Measurements from ENCODE around the gene UROC1.

UROC1 gene

DNA sequence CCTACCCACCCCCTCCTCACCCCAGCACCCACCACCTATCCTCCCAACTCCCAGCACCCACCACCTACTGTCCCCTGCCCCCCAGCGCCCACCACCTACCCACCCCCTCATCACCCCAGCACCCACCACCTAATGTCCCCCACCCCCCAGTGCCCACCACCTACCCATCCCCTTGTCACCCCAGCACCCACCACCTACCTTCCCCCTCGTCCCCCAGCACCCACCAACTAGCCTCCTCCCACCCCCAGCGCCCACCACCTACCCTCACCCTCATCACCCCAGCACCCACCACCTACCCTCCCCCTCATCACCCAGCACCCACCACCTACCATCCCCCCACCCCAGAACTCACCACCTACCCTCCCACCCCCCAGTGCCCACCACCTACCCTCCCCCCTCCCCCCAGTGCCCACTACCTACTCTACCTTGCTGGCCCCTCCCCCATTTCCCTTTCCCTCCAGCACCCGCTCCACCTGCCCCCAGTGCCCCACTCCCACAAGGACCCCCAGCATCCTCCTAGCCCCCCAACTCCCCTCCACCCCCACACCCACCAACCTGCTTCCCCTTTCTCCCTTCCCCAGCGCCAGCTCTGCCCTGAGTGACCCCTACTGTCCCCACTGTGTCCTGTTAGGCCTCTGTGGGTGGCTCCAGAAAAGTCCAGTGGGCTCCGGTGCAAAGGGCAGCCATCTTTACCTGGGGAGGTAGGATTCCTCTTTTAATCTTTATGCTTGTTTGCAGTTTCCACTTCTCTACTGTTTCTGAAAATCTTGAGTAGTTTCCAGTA is 1.2 kb downstream of the UROC1 start:
- DNase-seq (ENCODE audit: low spot score), result no peak

DNA sequence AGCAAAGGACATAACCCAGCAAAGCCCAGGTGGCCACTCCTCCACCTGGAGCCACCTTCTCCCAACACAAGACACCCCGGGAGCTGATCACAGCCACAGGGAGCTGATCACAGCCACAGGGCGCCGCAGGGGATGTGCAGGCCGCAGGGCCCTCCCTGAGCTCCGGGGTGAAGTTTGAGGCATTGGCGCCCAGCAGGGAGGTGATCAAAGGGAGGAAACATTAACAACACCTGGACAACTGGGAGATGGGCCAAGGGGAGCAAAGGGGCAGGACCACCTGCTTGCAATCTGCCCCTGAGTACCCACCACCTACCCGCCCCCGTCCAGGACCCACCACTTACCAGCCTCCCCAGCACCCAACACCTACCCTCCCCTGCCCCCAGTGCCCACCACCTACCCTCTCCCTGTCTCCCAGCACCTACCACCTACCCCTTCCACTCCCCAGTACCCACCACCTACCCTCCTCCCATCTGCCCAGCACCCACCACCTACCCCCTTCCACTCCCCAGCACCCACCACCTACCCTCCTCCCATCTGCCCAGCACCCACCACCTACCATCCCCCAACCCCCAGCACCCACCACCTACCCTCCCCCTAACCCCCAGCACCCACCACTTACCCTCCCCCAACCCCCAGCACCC is 2.4 kb downstream of the UROC1 start:
- DNase-seq (ENCODE audit: low spot score), result no peak

DNA sequence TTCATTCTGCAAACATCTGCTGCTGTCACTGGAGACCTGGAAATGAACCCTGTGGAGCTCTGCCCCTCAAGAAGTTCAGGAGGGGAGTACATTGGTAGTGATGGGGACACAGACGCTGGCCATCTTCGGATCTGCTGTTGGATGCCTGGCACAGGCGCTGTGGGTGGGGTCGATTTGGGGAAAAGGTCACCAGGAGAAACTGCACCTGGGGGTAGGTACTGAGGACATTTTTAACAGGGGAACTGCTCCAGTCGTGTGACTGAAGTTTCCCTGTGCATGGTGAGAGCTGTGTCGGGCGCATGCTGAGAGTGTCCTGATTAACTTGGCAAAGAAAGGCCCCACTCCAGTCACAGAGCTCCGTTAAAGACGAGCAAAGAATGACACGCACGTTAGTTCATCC is 3.4 kb downstream of the UROC1 start:
- no peak for DNase-seq (ENCODE audit: low spot score)

DNA sequence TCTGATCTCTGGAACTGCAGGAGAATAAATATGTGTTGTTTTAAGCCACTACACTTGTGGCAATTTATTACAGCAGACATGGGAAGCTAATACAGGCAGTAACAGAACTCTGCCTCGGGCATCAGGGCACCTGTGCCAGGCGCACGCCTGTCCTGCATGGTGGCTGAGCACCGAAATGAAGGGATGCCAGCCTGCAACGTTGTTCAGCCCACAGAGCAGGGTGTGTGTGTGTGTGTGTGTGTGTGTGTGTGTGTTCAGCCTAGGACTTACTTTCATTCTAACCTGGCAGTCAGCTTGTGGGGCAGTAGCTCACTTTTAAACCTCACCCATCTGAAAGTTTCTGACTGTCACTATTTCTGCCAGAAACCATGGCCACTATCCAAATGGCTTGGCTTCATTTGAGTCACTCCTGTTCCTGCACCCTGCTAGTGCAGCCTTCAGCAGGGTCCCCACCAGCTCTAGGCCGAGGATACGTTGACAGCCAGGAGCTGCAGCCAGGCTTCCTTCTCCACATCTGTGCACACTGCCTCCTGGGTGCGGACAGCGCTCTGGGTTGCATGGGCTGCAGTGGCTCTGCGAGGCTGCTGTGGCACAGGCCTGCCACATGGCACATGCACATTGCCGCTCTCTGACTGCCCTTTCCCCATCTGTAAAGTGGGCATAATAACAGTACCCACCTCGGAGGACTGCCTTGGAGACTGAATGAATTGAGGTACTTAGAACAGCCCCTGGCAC is 4.5 kb downstream of the UROC1 start:
- no peak for DNase-seq (ENCODE audit: low spot score)

GRCh38 chr3:126512026-126512425 is 5.5 kb downstream of the UROC1 start:
- DNase-seq (ENCODE audit: low spot score), result no peak

- DNase-seq (ENCODE audit: low spot score), result no peak
Measured at GRCh38 chr3:126511291-126511690, 6.3 kb downstream of the UROC1 start.

DNA sequence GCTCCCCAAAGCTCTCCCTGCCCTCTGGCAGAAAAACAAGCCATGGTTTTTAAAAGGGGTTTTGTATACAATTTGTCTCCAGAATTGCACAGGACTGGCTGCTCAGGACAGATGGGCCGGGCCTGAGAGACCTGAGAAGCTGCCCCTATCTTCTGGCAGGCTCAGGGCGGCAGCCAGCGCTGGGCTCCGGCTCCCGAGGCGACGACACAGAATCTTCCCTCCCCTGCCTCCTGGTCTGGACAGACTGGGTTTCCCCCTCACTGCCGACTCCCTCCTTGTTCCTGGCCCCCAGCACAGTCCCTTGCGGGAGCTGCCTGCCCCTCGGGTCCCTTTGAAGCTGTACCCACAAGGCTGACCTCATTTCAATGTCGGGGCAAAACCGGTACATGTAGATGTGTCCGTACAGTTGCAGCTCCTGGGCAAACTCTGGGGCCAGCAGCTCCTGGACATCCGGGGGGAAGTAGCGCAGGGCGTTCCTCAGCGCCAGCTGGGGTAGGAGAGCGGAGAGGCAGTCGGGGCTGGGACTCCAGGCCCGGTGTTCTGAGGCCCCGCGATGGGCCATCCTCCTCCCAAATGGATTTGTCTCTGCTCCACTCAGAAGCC is 7.2 kb downstream of the UROC1 start:
- DNase-seq (ENCODE audit: low spot score), result no peak

DNA sequence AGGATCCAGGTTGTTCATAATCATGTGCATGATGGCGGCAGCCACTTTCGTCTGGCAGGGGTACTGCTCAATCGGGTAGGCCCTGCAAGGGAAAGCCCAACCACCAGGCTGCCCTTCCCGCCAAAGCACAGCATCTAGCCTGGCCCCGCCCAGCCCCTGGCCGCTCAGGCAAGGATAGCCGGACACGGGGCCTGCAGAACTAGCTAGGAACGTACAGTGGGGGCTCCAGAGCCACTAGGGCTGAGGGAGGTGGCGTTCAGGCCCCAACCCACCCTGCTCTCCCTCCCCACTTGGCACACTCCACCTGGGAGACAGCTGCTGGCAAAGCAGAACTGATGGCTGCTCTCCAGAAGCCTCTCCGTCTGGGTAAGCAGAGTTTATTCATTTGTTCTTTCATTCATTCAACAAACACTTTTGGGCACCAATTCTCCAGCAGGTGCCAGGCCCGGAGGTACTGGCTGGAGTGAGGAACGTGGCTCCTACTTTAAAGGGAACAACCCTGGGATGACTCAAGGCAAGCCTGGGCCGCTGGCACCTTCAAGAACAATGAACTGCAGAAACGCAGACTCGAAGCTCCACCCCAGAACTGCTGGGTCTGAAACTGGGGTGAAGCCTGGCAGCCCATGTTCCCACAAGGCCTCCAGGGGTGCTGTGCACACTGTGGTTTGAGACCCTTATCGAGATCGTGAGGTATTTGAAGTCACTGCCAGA is 7.8 kb downstream of the UROC1 start:
- no peak for DNase-seq (ENCODE audit: low spot score)

DNA sequence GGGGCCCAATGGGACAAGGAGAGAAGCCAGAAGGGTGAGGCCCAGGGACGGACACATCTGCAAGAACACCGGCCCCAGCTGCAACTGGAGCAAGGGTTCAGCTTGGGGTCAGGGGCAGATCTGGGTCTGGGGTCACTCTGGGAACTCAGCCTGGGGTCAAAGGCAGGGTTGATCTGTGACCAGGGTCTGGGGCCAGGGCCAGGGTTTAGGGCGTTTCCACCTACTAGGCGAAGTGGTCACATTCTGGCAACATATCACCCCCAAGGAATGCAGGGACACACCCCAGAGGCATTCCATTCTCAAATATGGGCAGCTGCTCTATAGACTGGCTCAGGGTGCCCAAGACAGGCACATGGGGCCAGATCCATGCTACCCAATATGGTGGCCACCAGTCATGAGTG is 9.0 kb downstream of the UROC1 start:
- no peak for DNase-seq (ENCODE audit: low spot score)

DNA sequence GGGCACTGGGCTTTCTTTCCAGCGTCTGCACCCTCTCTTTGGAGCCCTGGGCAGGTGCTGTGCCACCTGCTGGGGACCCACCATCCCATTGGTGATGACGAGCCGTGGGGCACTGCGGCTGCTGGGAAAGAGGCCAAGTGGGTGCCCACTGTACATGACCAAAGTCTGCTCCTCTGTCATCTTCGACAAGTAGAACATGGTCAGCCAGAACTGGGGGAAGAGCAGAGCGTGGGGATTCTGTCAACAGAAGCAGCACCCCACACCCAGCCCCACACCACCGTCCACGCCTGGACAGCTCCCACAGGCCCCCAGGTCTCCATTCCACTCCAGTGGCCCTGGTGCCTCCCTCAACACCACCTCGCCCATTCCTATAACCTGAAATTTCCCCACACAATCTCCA is 9.7 kb downstream of the UROC1 start:
- DNase-seq (ENCODE audit: low spot score), result no peak

- no peak for DNase-seq (ENCODE audit: low spot score)
Measured at GRCh38 chr3:126503701-126504100, 13.9 kb downstream of the UROC1 start.

GRCh38 chr3:126502656-126503055 is 14.9 kb downstream of the UROC1 start:
- DNase-seq (ENCODE audit: low spot score), result no peak

DNA sequence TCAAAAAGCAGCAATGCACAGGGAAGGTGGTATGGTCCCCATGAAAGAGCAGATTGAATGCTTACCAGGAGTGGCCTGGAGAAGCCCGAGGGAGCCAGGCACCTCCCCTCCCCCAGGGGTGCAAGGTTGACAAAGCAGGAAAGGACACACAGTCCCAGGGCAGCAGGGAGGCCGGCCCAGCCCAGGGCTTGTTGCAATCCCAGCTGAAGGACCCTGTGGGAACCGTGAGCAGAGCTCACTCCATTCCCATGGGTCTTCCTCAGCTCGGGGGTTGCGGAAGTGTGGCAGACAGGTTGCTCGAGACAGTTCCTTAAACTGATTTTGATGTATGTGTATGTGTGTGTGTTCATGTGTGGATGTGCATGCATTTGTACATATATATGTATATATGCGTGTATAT is 15.8 kb downstream of the UROC1 start:
- no peak for DNase-seq (ENCODE audit: low spot score)

GRCh38 chr3:126501054-126501453 is 16.5 kb downstream of the UROC1 start:
- DNase-seq (ENCODE audit: low spot score), result no peak

DNA sequence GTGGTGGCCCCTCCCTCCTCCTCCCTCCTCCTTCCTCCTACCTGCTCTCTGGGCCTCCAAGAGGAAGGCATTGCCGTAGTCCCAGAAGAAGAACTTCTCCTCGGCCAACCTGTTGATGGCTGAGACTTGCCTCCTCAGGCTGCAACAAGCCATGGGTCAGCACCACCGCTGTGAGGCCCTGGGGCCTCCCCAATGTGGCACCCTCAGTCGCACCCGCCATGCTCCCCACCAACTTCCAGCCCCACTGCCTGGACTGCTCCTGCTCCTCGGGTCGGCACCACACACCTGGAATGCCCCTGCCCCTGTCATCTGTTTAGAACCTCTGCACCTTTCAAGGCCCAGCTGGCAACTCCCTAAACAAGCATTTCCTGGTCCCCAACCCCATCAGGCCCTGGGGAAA is 17.6 kb downstream of the UROC1 start:
- no peak for DNase-seq (ENCODE audit: low spot score)

- no peak for DNase-seq (ENCODE audit: low spot score)
Measured at GRCh38 chr3:126499401-126499800, 18.2 kb downstream of the UROC1 start.

- no peak for DNase-seq (ENCODE audit: low spot score)
Measured at GRCh38 chr3:126498929-126499328, 18.6 kb downstream of the UROC1 start.

DNA sequence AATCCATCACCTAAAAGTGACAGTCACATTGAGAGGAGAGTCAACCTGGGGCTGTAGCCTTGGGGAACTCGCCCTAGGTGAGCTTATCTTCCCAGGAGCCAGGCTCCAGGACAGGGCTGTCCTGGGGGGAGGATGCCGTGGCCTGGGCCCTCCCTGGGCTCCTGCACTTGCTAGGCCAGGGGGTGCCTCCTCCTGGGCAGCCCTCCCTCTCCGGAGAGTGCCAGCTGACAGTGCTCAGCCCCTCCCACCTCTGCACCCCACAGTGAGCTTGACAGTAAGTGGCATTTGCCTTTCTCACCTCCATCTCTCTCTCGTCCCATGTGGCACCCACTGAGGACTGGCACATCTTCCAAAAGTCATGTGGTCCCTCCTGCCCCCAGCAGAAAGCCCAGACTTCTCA is 19.1 kb downstream of the UROC1 start:
- DNase-seq (ENCODE audit: low spot score), result no peak

DNA sequence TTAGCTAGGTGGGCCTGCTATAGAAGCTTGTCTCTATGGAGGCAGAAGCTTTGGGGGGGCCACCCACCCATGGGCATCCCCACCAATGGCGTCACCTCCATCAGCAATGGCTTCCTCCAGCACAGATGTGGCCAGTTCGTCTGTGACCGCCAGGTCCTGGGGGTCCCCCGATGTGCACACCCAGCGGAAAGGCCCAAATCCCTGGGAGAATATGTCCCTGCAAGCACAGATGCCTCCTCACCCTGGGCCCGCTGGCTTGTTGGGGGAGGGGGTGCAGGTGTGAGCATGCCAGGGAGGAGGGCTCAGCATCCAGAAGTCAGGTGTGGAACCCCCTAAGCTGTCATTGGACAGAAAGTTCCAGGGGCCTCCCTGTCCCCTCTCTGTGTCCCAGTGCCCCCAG is 19.6 kb downstream of the UROC1 start:
- no peak for DNase-seq (ENCODE audit: low spot score)

DNA sequence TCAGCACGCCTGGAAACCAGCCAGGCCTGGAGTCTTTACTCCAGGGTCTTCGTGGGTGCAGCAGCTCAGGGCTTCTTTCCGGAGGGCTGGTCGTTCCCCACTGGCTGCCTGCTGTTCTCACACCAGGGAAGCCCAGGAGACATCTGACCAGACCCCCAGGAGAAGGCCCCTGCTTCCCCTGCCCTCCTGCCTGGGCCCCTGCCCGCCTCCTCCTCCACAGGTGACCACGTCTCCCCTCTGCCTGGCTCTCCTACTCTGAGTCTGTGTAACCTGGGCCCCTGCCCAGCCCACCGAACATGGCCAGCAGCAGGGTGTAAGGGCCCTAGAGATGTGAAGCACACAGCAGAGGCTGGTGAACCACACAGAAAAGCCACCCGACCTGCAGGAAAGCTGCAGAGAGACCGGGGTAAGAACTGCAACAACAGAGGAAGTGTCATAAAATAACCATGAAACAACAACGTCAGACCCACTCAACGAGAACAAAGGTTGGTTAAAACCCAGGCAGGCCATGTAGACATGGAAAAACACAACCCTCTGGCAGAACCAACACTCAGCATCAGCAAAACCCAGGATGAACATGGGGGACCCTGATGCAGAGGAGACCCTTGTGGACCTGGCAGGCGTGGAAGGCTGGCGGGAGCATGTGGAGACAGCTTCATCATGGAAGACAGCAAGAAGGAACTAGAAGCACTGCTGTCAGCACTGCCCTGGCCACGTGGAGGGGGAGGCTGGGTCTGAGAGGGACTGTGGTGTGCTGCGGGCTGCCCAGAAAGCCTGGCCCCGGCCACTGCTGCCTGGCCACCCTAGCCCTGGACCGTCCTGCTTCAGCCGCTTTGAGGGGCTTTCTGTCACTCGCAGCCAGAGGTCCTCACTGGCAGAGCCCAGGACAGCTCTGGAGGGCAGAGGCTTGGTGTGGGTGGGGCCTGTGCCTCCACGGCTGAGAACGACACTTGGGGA is 20.4 kb downstream of the UROC1 start:
- DNase-seq (ENCODE audit: low spot score), result no peak

GRCh38 chr3:126495786-126496185 is 21.8 kb downstream of the UROC1 start:
- DNase-seq (ENCODE audit: low spot score), result no peak

All from germinal center (tissue), 1 donor.